ENCODE data around the gene CD44.

CD44 gene

GRCh38 chr11:35173616-35174566, 34.9 kb downstream of the CD44 start:
- no peak for DNase-seq

GRCh38 chr11:35174666-35175065, 35.7 kb downstream of the CD44 start:
- no peak for DNase-seq

DNA sequence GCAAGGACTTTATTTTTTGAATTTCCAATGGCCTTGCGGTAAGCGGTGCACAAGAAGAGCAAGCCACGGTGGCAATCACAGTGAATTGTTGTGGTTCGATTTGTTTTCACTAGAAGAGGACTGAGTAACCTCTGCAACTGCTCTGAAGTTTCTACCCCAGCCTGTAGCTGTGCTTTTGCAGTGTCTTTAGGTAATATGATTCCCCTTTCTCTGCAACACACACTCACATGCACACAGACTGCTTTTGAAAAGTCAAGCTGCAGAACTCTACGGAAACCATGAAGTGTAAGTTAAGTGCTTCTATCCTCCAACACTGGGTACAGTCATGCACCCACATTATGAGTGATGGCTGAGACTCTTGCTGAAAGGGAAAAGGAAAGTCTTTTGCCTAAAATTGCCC, 38.4 kb downstream of the CD44 start:
- no peak for DNase-seq

DNA sequence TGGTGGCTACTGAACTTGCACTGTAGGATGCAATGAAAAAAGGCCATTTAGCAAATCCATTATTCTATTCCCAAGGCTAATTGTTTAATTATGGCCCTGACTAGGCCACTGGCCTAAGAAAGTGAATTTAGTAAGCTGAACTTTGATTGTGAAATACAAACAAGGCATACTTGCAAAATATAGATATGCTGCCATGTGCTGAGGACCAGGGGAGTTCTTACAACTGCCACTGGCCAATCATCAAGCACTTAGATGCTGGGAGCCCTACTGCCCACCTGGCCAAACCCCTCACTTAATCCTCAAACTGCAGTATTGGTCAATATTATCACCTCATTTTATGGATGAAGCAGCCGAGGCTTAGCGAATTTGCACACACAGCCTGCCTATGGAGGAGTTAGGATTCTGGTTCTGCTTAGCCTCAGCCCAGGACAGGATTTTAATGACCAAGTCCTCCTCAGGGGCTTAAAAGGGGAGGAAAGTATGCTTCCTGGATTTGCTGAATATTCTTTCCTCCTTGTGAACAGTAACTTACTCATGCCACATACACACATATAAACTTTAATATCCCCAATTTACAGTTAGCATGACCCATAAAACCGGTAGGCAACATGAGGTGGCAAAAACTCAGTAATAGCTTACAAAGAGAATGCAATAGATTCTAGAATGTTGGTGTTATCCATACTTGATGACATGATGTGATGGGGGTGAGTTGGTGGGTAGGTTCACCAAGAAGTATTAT, 39.3 kb downstream of the CD44 start:
- DNase-seq = no peak

- DNase-seq = peak in 1 of 58 donors; percentile 21
These were observed 39.9 kb downstream of the CD44 start for GRCh38 chr11:35178873-35179272.

GRCh38 chr11:35179466-35180135, 40.6 kb downstream of the CD44 start:
- DNase-seq = no peak

- DNase-seq = no peak
These were observed 41.6 kb downstream of the CD44 start for GRCh38 chr11:35180317-35181233.

DNA sequence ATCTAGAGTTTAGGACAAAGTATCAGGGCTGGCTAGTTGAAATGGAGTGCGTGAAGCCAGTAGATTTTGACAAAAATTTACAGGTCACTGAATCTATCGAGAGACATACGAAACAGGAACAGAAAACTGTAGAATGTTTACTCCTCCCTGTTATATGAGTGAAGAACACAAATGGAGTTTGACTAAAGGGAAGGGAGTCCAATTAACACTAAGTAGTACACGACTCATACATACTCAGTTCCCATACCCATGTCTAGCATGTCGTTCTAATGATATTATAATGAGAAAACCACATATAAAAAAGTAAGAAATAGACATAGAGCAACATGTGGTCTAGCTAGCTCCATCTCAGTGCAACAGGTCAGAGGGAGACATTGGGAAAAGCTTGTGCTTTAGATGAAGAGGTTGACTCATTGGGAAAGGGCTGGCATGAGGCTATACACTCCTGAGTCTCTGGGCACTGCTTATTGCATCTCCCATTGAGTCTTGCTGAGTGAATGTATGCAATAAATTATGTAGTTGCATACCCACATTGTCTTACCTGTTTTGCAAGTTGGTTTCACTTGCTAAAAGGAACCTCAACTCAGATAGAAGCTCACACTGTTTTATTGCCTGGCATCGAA, 43.5 kb downstream of the CD44 start:
- DNase-seq = no peak

DNA sequence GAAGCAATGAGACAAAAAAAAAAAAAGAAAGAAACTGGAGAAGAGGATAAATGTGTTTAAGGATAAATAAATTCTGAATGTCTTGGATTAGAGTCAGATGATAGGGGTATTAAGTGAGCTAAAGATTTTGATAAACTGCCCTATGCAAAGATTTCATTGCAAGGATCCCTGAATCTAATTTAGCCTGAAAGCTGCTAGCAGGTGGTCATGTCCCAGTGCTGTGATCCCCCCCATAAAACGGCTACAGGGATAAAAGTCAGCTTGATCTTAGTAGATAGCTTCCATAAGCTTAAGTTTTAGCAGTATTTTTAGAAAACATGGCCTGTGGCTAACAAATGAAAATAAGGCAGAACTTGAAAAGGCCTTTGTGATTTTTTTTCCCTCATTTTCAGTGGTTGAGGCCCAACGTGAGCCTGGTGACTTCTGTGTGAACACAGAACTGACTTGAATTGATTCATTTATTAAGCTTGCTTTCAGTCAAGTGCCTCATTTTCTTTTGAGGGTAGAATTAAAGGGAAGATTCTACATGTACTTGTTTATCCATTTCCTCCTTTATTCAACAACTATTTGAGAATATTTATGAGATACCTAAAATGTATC, 44.5 kb downstream of the CD44 start:
- no peak for DNase-seq

DNA sequence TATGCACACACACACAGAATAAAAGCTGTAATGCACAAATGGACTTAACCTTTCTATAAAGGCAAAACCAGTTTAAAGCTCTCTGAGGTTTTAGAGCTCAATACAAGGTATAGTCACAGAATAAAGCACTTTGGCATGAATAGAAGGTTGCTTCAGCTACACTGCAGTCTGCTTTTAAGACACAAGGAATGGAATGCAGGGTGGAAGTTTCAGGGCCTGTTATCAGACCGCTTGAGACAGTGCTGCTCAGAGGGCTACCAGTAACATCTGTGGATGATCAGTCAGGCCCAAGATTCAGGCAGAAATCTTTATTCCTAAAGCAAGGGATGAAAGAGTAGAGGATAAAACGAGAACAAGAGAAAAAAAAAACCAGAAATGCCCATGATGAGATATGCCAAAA, 46.7 kb downstream of the CD44 start:
- no peak for DNase-seq

DNA sequence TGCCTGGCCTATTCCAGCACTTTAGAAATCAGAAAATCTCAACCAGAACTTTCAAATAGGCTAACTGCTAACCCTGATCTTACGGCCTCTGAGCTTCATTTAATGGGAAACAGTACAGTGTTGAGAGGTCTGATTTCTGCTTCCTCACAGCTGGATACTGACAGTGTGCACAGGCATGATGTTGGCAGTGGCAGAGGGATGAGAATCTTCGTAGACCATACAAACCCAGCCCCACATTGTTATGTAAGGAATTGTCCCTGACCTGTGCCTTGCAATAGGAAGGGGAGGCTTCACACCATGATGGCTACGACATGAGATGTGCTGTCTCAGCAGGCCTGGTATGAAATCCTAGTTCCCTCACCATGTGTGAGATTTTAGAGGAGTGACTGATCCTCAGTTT, 49.0 kb downstream of the CD44 start:
- no peak for DNase-seq

- DNase-seq = no peak
These were observed 51.9 kb downstream of the CD44 start for GRCh38 chr11:35190804-35191348.

DNA sequence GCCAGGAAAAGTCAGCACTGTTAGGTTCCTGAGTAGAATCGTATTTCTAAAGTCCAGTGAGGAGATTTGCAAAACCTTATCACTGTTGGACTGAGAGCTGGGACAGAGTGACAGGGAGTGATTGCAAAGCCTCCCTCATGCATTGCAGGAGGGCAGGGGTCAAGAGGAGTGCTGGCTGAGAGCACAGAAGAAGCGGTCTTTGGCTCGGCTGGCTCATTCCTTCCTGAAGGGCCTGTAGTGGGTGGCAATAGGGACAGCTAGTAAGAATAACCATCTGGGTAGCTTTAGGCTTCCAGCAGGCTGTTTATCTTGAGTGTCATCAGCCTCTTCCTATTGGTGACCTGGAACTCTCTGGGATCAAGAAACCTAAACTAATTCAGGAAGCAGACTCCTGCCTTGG, 53.4 kb downstream of the CD44 start:
- DNase-seq = no peak

DNA sequence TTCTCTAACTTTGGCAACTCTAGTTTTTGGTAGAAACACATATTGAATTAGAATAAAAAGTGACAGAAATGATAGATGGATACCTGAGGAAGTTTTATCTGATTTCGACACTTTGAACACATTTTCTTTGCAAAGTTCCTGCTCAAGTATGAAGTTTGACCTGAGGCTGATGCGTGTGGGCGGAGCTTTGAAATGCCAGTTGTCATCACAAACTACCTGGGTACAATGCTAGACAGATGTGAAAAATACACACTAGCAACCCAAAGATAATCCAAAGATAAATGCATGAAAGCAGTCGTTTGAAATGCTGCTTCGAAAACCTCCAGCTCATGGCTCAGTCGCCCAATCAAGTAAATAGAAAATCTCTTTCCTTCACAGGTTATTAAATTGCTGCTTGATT, 54.8 kb downstream of the CD44 start:
- DNase-seq = no peak

DNA sequence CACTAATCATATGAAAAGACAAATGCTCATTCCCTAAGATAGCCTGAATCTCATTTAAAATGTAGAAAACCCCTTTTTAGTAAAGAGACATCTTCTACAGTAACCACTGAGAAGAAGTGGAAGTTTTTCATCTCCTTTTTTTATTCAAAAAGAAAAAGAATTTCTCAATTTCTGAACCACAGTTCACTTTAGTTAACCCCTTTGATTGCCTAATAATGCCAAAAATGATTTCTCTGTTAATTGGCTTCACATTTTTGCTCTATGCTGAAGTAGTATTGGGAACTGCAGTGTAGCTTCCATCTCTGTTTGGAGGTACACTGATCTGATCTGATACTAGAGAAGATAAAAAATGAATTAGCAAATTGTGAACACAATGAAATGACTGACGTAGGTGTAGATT, 58.3 kb downstream of the CD44 start:
- DNase-seq = no peak

DNA sequence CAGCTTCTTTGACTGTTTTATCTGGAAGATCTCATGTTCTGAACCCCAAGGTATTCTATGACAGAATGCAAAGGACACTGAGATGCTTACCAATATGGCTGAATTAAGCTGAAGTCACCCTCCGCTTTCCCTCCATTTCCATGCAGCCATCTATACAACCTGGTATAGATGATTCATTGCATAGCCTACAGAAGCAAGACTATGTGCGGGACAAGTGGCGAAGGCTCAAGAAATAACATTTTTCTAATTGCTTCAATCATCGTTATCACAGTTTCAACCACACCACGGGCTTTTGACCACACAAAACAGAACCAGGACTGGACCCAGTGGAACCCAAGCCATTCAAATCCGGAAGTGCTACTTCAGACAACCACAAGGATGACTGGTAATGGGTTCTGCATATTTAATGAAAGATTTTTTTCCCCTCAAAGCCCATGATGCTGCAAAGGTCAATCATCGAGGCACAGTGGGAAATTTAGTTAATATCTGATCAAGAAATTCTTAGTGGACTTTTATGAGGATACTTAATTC, 61.9 kb downstream of the CD44 start:
- DNase-seq = no peak

DNA sequence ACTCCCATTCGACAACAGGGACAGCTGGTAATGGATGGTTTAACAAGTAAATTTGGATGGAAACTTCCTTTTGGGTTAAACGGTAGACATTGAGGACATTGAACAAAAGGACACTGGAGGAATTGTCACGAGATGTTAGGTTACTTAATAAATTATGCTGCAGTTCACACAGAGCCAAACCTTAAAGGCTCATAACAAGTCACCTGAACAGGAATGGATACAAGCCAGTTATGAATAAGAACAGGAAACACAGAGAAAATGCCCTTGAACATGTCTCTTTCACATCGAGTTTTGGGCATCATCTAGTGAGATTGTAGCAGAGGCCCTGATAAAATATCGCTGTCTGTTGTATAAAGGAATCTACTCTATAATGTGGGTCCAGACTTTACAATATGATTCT, 65.6 kb downstream of the CD44 start:
- no peak for DNase-seq

DNA sequence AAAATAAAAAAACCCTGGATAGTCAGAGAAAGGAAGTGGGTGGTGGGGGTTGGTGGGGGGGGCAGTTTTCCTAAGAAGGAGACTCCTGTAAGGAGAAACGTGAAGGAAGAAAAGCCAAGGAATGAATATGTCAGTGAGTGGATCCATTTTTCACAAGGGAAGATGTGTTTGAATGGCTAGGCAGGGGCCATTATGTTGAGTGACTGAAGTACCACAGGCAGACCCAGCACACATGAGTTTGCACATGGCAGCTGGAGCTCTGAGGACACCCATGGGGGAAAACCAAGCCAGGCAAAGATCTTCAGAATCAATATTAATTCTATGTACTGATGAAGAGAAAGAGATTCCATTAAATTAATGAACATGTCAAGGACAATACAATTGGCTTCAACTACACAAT, 67.6 kb downstream of the CD44 start:
- no peak for DNase-seq

All from anterior cingulate cortex (tissue), 58 donors.